MM.1S (cell line): Measurements from ENCODE around the gene DNAJC22.

Experiments used
- CTCF ChIP-seq: fragments of 300-600 bp; sonication (generic); IDR thresholded peaks from 2 replicates; pipeline ENCODE4 v1.5.1; 2016; ENCODE audit warnings: antibody characterized with exemption, low read length, mixed read lengths
- EZH2 ChIP-seq: fragments of 300-600 bp; sonication (generic); optimal IDR thresholded peaks from 2 replicates; pipeline ENCODE3; 2017; ENCODE audit warnings: low read depth, mild to moderate bottlenecking, antibody characterized with exemption, low read length, mixed read lengths
- EZH2phosphoT487 ChIP-seq: fragments of 300-600 bp; sonication (generic); IDR thresholded peaks from 2 replicates; pipeline ENCODE4 v1.6.1; 2018; ENCODE audit warnings: antibody characterized with exemption, low read length

- TF ChIP-seq CTCF (no peak), EZH2 (no peak), EZH2phosphoT487 (no peak)
These were observed 17.9 kb upstream of the DNAJC22 start for GRCh38 chr12:49328816-49329215.
